Caco-2 (cell line): Measurements from ENCODE around the gene PRR13. TPM values are rescaled to one million over a fixed set of nuclear protein-coding genes. Genes with fewer than 3 reads are reported as not detected.

Experiments used
- BruUV-seq: library from RNA; stranded (reverse); fragments of 400-500 nt; replicated peaks from 2 replicates; lab custom pipeline; 2021; lab: Mats Ljungman, UMichigan
- CTCF ChIA-PET: fragments of 300-600 bp; sonication (Branson Sonifier 250); formaldehyde crosslinking; loops from one replicate; lab custom pipeline; 2022; ENCODE audit warnings: antibody characterized with exemption; lab: Charles Lee
- POLR2A ChIA-PET: fragments of 300-600 bp; sonication (Branson Sonifier 250); formaldehyde crosslinking; loops from one replicate; lab custom pipeline; 2022; ENCODE audit warnings: antibody characterized with exemption; lab: Charles Lee
- DNase-seq, 2 experiments: peaks; one replicate each; pipeline versions ENCODE4 v3.0.0 to v3.0.0-alpha.2; 2020 to 2022
- H3K27me3 ChIP-seq: replicated peaks from 2 replicates; pipeline ENCODE4 v1.6.0; 2011; ENCODE audit warnings: low read length; ENCODE audit not compliant: control insufficient read depth, insufficient read depth
- H3K36me3 ChIP-seq: 2 replicates; pipeline ENCODE4 v1.5.1; 2011; ENCODE audit warnings: low read length; ENCODE audit not compliant: control insufficient read depth, insufficient read depth
- H3K4me1 ChIP-seq: fragments of 250-450 bp; sonication (Bioruptor Pico); 2 replicates; pipeline ENCODE4 v1.5.1; 2020; ENCODE audit warnings: mild to moderate bottlenecking
- H3K4me3 ChIP-seq: 2 replicates; pipeline ENCODE4 v1.5.1; 2011; ENCODE audit warnings: low read depth, mild to moderate bottlenecking, control low read depth, low read length
- H3K9me3 ChIP-seq: fragments of 250-450 bp; sonication (Bioruptor Pico); 2 replicates; pipeline ENCODE4 v1.5.1; 2020; ENCODE audit warnings: mild to moderate bottlenecking, moderate library complexity
- H3K27ac Mint-ChIP-seq: one replicate; pipeline ENCODE4 v1.8.0; 2022; ENCODE audit warnings: mixed read lengths; ENCODE audit not compliant: unreplicated experiment
- H3K27me3 Mint-ChIP-seq: one replicate; pipeline ENCODE4 v1.8.0; 2022; ENCODE audit warnings: mixed read lengths; ENCODE audit not compliant: insufficient read depth, unreplicated experiment
- H3K36me3 Mint-ChIP-seq: one replicate; pipeline ENCODE4 v1.8.0; 2022; ENCODE audit warnings: mild to moderate bottlenecking, mixed read lengths; ENCODE audit not compliant: insufficient read depth, unreplicated experiment
- H3K4me1 Mint-ChIP-seq: one replicate; pipeline ENCODE4 v1.8.0; 2022; ENCODE audit warnings: low read depth, mixed read lengths; ENCODE audit not compliant: unreplicated experiment
- H3K4me3 Mint-ChIP-seq: one replicate; pipeline ENCODE4 v1.8.0; 2022; ENCODE audit warnings: mild to moderate bottlenecking, moderate library complexity, mixed read lengths; ENCODE audit not compliant: unreplicated experiment
- H3K9me3 Mint-ChIP-seq: one replicate; pipeline ENCODE4 v1.8.0; 2022; ENCODE audit warnings: mixed read lengths; ENCODE audit not compliant: unreplicated experiment
- CTCF ChIP-seq, 2 experiments: fragments of 200-600 bp in 1 of 2; IDR thresholded peaks; 1 replicate in 1 of 2; 2 replicates in 1 of 2; pipeline versions ENCODE4 v1.5.1 to v1.8.0; 2011 to 2022; ENCODE audit warnings: antibody characterized with exemption in 1 of 2, control low read depth in 1 of 2, inconsistent platforms in 1 of 2, low read depth in 1 of 2, low read length in 1 of 2, mild to moderate bottlenecking in 1 of 2, moderate library complexity in 1 of 2; ENCODE audit not compliant: insufficient read depth in 1 of 2, severe bottlenecking in 1 of 2, unreplicated experiment in 1 of 2
- intact Hi-C: fragments of 100-400 bp; cut with micrococcal nuclease; formaldehyde crosslinking; loops from one replicate; pipeline ENCODE4 v1.10.0; 2022; ENCODE audit not compliant: unreplicated experiment
- total RNA-seq: library from RNA; stranded (reverse); gene quantifications from 2 replicates; pipeline ENCODE4 v1.2.3, GENCODE V29; 2022

Gene PRR13
- total RNA-seq, 1 experiment from 2014 or later = 400 TPM

- H3K4me1 Mint-ChIP-seq = no peaks in the 10 kb centered on the region
- H3K27ac Mint-ChIP-seq = peak overlapping the region; percentile 46
- no peaks in the 10 kb centered on the region for H3K9me3 ChIP-seq
- H3K27me3 Mint-ChIP-seq = no peaks in the 10 kb centered on the region
- H3K27me3 ChIP-seq = no peaks in the 10 kb centered on the region
- H3K9me3 Mint-ChIP-seq = no peaks in the 10 kb centered on the region
- H3K36me3 Mint-ChIP-seq = peaks cover 98% of the 10 kb centered on the region
- H3K4me3 ChIP-seq = no peak overlapping the region
- peak overlapping the region; percentile 10 for H3K4me3 Mint-ChIP-seq
- peaks cover 9% of the 10 kb centered on the region for H3K36me3 ChIP-seq
- CTCF ChIA-PET = interaction anchor here (0.5 to 1.8 kb wide), 10 partner anchors 10 to 204 kb away, joined by 3 to 9 read pairs (median 7); partner anchors contain the start of genes AAAS, MAP3K12 and TARBP2
- intact Hi-C loops = loop anchor here (1.0 kb wide), 1 partner anchor 26 kb away; no protein-coding TSS in a partner anchor
- POLR2A ChIA-PET = interaction anchor here (1.1 to 1.3 kb wide), 2 partner anchors 10 to 19 kb away, joined by 4 to 6 read pairs; partner anchors contain the start of gene TARBP2
- peak; percentile 21 to 46 for TF ChIP-seq CTCF (IDR thresholded peaks at IDR 0.05; ENCODE audit: insufficient read depth in 1 of 2, low read depth in 1 of 2, low read length in 1 of 2, severe bottlenecking in 1 of 2, unreplicated experiment in 1 of 2)
- no peaks in the 10 kb centered on the region for H3K4me1 ChIP-seq
- DNase-seq = peak; percentile 37 to 38
- BruUV-seq = no TSS peak
Observed at GRCh38 chr12:53481939-53482586, 40.5 kb downstream of the PRR13 start.

GRCh38 chr12:53482626-53483168 is 41.2 kb downstream of the PRR13 start:
- Histone ChIP-seq H3K36me3 (peaks cover 9% of the 10 kb centered on the region), H3K9me3 (no peaks in the 10 kb centered on the region), H3K27me3 (no peaks in the 10 kb centered on the region), H3K4me1 (no peaks in the 10 kb centered on the region), H3K4me3 (no peak overlapping the region)
- Mint-ChIP-seq H3K9me3 (no peaks in the 10 kb centered on the region), H3K36me3 (peaks cover 98% of the 10 kb centered on the region), H3K4me3 (peak overlapping the region; percentile 10), H3K27ac (peak overlapping the region; percentile 46), H3K27me3 (no peaks in the 10 kb centered on the region), H3K4me1 (no peaks in the 10 kb centered on the region)
- ChIA-PET CTCF (interaction anchor here (0.7 to 1.8 kb wide), 8 partner anchors 10 to 162 kb away, joined by 3 to 8 read pairs (median 6); partner anchors contain the start of genes AAAS, MAP3K12 and TARBP2), POLR2A (interaction anchor here (1.1 to 1.3 kb wide), 2 partner anchors 10 to 18 kb away, joined by 4 to 6 read pairs; partner anchors contain the start of gene TARBP2)
- peak in 1 of 2 experiments; percentile 35 for DNase-seq
- no peak for TF ChIP-seq CTCF (IDR thresholded peaks at IDR 0.05; ENCODE audit: insufficient read depth in 1 of 2, low read depth in 1 of 2, low read length in 1 of 2, severe bottlenecking in 1 of 2, unreplicated experiment in 1 of 2)
- no TSS peak for BruUV-seq
- intact Hi-C loops = loop anchor here (1.0 kb wide), 1 partner anchor 26 kb away; no protein-coding TSS in a partner anchor

DNA sequence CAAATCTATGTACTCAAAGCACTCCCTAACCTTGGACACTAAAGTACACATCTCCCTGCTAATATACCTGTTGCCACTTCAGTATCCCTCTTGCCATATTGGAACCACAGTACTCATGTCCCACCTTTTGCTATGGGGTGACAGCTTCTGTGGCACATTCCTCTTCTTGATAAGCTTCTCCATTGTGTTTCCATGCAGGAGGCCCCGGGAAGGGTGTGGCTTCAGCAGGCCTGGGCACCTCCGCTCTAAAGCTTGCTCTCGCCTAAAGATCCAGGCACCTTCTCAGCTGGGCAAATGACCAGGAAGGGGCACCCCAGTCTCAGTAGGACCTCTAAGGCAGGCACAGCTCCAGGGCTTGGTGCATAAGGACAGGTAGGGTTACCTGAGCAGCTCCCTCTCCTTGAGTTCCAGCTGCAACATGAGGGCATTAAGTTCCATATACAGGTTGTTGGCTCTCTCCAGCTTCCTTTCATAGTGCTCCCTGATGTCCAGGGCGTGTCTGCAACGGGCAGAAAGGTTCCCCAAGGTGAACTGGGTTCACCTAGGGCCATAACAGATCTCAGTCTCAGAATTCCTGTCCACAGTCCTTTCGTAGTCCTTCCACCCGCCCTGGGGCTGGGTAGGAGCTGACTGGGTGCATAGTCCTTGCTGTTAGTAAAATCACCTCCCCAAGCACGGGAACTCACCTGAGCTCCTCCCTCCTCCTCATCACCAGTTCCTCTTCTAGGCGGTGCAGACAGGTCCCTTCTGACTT is 41.9 kb downstream of the PRR13 start:
- ChIA-PET CTCF (interaction anchor here (0.9 to 1.3 kb wide), 2 partner anchors 16 to 17 kb away, joined by 3 to 4 read pairs; partner anchors contain the start of genes MAP3K12 and TARBP2), POLR2A (interaction anchor here (0.5 kb wide), 1 partner anchor 17 kb away, joined by 3 read pairs; the partner anchor contains the start of gene TARBP2)
- Histone ChIP-seq H3K36me3 (peaks cover 9% of the 10 kb centered on the region), H3K9me3 (no peaks in the 10 kb centered on the region), H3K27me3 (no peaks in the 10 kb centered on the region), H3K4me1 (no peaks in the 10 kb centered on the region), H3K4me3 (no peak overlapping the region)
- intact Hi-C loops = no loop called here
- no peak overlapping the region for H3K4me3 Mint-ChIP-seq
- peak overlapping the region; percentile 1 for H3K27ac Mint-ChIP-seq
- no peaks in the 10 kb centered on the region for H3K27me3 Mint-ChIP-seq
- TF ChIP-seq CTCF (IDR thresholded peaks at IDR 0.05; ENCODE audit: insufficient read depth in 1 of 2, low read depth in 1 of 2, low read length in 1 of 2, severe bottlenecking in 1 of 2, unreplicated experiment in 1 of 2) = no peak
- DNase-seq = peak; percentile 29 to 43
- no TSS peak for BruUV-seq
- H3K36me3 Mint-ChIP-seq = peaks cover 94% of the 10 kb centered on the region
- H3K9me3 Mint-ChIP-seq = no peaks in the 10 kb centered on the region
- no peaks in the 10 kb centered on the region for H3K4me1 Mint-ChIP-seq
